OCI-LY7 (cell line): ENCODE results near the gene IP6K3.

Source experiments
- CTCF ChIP-seq: fragments of 200-600 bp; sonication (generic); conservative IDR thresholded peaks from 2 replicates; pipeline ENCODE4 v1.5.1; 2014; ENCODE audit warnings: mild to moderate bottlenecking, antibody characterized with exemption, low read length, moderate library complexity, mixed read lengths
- EZH2phosphoT487 ChIP-seq: fragments of 200-600 bp; sonication (generic); IDR thresholded peaks from 2 replicates; pipeline ENCODE4 v1.6.1; 2018; ENCODE audit warnings: low read depth, borderline replicate concordance, mild to moderate bottlenecking, mixed run types, antibody characterized with exemption, low read length, moderate library complexity, mixed read lengths

- TF ChIP-seq CTCF (no peak), EZH2phosphoT487 (no peak)
These were observed 29.5 kb upstream of the IP6K3 start for GRCh38 chr6:33776186-33776585.
